K562 (cell line): Measurements from ENCODE around the gene ARFGEF2. TPM values are rescaled to one million over a fixed set of nuclear protein-coding genes. Genes with fewer than 3 reads are reported as not detected.

ENCODE experiments used
- ATAC-seq: fragments of 200-7000 bp; cut with Tn5 transposase; 3 replicates; pipeline ENCODE4 v1.9.1; 2020; ENCODE audit warnings: moderate library complexity
- BruUV-seq: library from RNA; stranded (reverse); fragments of 400-500 nt; replicated peaks from 2 replicates; lab custom pipeline; 2021; lab: Mats Ljungman, UMichigan
- CTCF ChIA-PET: fragments of 300-600 bp; formaldehyde crosslinking; extraction: SDS; loops from one replicate; lab custom pipeline; 2021; ENCODE audit warnings: low intra/inter-chr PET ratio; lab: Yijun Ruan, JAX
- POLR2A ChIA-PET: fragments of 300-600, 350-650 bp; sonication (Branson Sonifier 250); formaldehyde crosslinking; extraction: SDS; loops from one replicate; lab custom pipeline; 2021; ENCODE audit warnings: antibody characterized with exemption, inconsistent platforms; lab: Yijun Ruan, JAX
- DNase-seq, 4 experiments: peaks; one replicate each; pipeline versions ENCODE4 v3.0.0 to v3.0.0-alpha.2; 2011 to 2018; ENCODE audit warnings: low spot score in 3 of 4, mixed read lengths in 3 of 4; ENCODE audit errors: extremely low read depth in 1 of 4
- FAIRE-seq: peaks from 2 replicates; lab custom pipeline; 2011; peaks lifted over from hg19 to GRCh38; lab: Jason Lieb, UNC
- H2AFZ ChIP-seq: 2 replicates; pipeline ENCODE4 v1.6.0; 2011; ENCODE audit warnings: low read depth, low read length, control low read depth, inconsistent platforms
- H3K27ac ChIP-seq: fragments of 200-600 bp; 3 replicates; pipeline ENCODE4 v1.8.0; 2011; ENCODE audit warnings: low read depth, mild to moderate bottlenecking, control low read depth, inconsistent platforms, low read length, moderate library complexity, mixed read lengths; ENCODE audit errors: extremely low read depth
- H3K27me3 ChIP-seq, 2 experiments: fragments of 300-600 bp in 1 of 2; 2 replicates in 1 of 2; 3 replicates in 1 of 2; pipeline versions ENCODE4 v1.6.0 to v1.8.0; 2011; ENCODE audit warnings: inconsistent platforms in 2 of 2, low read length in 2 of 2, mild to moderate bottlenecking in 1 of 2, mixed read lengths in 1 of 2, moderate library complexity in 1 of 2; ENCODE audit not compliant: control insufficient read depth in 2 of 2, insufficient read depth in 2 of 2
- H3K36me3 ChIP-seq: fragments of 300-600 bp; 3 replicates; pipeline ENCODE4 v1.8.0; 2011; ENCODE audit warnings: mild to moderate bottlenecking, low read length, inconsistent platforms; ENCODE audit not compliant: control insufficient read depth, insufficient read depth
- H3K4me1 ChIP-seq, 2 experiments: fragments of 200-600 bp in 1 of 2; replicated peaks in 1 of 2; 2 replicates in 1 of 2; 3 replicates in 1 of 2; pipeline versions ENCODE4 v1.5.1 to v1.8.0; 2011; ENCODE audit warnings: inconsistent platforms in 2 of 2, low read length in 2 of 2, mild to moderate bottlenecking in 1 of 2, mixed read lengths in 1 of 2, moderate library complexity in 1 of 2; ENCODE audit not compliant: control insufficient read depth in 2 of 2, insufficient read depth in 2 of 2
- H3K4me2 ChIP-seq: 2 replicates; pipeline ENCODE4 v1.6.1; 2011; ENCODE audit warnings: low read length, control low read depth, inconsistent platforms, mixed read lengths; ENCODE audit not compliant: insufficient read depth
- H3K4me3 ChIP-seq: fragments of 200-600 bp; sonication (generic), shearing (Covaris generic); 2 replicates; pipeline ENCODE4 v1.5.1; 2016; ENCODE audit warnings: control low read depth, inconsistent platforms
- H3K79me2 ChIP-seq: fragments of 200-600 bp; 3 replicates; pipeline ENCODE4 v1.8.0; 2011; ENCODE audit warnings: low read length, inconsistent platforms; ENCODE audit not compliant: control insufficient read depth, insufficient read depth
- H3K9ac ChIP-seq, 2 experiments: 2 replicates each; pipeline versions ENCODE4 v1.6.0 to v1.6.1; 2011; ENCODE audit warnings: low read depth in 2 of 2, low read length in 2 of 2, control low read depth in 1 of 2, inconsistent platforms in 1 of 2, mild to moderate bottlenecking in 1 of 2, mixed read lengths in 1 of 2; ENCODE audit not compliant: insufficient read depth in 1 of 2
- H3K9me1 ChIP-seq: one replicate; pipeline ENCODE4 v1.6.0; 2011; ENCODE audit warnings: inconsistent platforms, mild to moderate bottlenecking, low read length, moderate library complexity; ENCODE audit not compliant: control insufficient read depth, insufficient read depth
- H3K9me3 ChIP-seq: replicated peaks from 2 replicates; pipeline ENCODE4 v1.5.1; 2011; ENCODE audit warnings: low read depth, low read length, inconsistent platforms; ENCODE audit not compliant: control insufficient read depth, insufficient read depth
- H4K20me1 ChIP-seq: replicated peaks from 2 replicates; pipeline ENCODE4 v1.6.1; 2011; ENCODE audit warnings: low read length, inconsistent platforms, mixed read lengths; ENCODE audit not compliant: control insufficient read depth, insufficient read depth
- COPS2 ChIP-seq: fragments of 450-650 bp; conservative IDR thresholded peaks from 2 replicates; pipeline ENCODE4 v1.6.1; 2016; ENCODE audit warnings: mild to moderate bottlenecking, moderate library complexity
- ZNF449 ChIP-seq: fragments of 250-450 bp; sonication (Bioruptor Pico); IDR thresholded peaks from 2 replicates; pipeline ENCODE4 v1.8.0; 2022; ENCODE audit warnings: moderate library complexity, mild to moderate bottlenecking, inconsistent platforms
- WGBS: fragments of 100-300 bp; shearing (Covaris generic); methylation state at CpG from one replicate; pipeline ENCODE4 v1.1.6; 2016; ENCODE audit warnings: low coverage, mixed read lengths; ENCODE audit not compliant: insufficient coverage; ENCODE audit errors: missing lambda C conversion rate; 5-methylcytosine and 5-hydroxymethylcytosine counted together
- in situ Hi-C: fragments of 300-500 bp; cut with MboI; formaldehyde crosslinking; loops from 4 replicates; pipeline ENCODE4 v1.15.0; 2018; ENCODE audit warnings: inconsistent platforms, mixed read lengths
- intact Hi-C: fragments of 100-400 bp; cut with micrococcal nuclease; formaldehyde crosslinking; loops from 2 replicates; pipeline ENCODE4 v1.14.2; 2022
- polyA plus RNA-seq, 8 experiments: library from polyadenylated mRNA; depleted of rRNA in 4 of 8; stranded (reverse) in 5 of 8; unstranded in 3 of 8; fragments of >200 nt; fragmentation: Nextera tagmentation in 2 of 8; fragmentation: Illumina TruSeq in 1 of 8; extraction: Ambion mirVana in 2 of 8; extraction: Trizol in 1 of 8; gene quantifications; 2 replicates each; pipeline versions ENCODE4 v1.2.1 to v1.2.3, GENCODE V29; 2011 to 2014; ENCODE audit warnings: inconsistent platforms in 1 of 8, missing spikeins in 1 of 8
- total RNA-seq, 7 experiments: library from RNA; depleted of rRNA in 6 of 7; stranded (reverse); fragments of >200 nt in 6 of 7; fragmentation: Illumina TruSeq in 2 of 7; extraction: Trizol in 2 of 7; gene quantifications; 2 replicates each; pipeline versions ENCODE4 v1.2.1 to v1.2.3, GENCODE V29; 2011 to 2021; ENCODE audit warnings: low replicate concordance in 1 of 7

ARFGEF2 gene
- total and polyA plus RNA-seq, 9 of the 15 experiments (the other 6 are each of a cell fraction or from before 2014, with no cell fraction given), result 4.2 to 18.8 (median 13.7) TPM

- no peak for TF ChIP-seq COPS2
- TF ChIP-seq ZNF449 (CRISPR knock-in tag), result no peak
- H3K4me1 ChIP-seq, result peaks cover 22 to 38% of the 10 kb centered on the region in 2 experiments
- intact Hi-C loops (no loop called here), in situ Hi-C loops (no loop called here)
- DNase-seq (no peak), ATAC-seq (no peak), FAIRE-seq (no peak)
- peaks cover 84% of the 10 kb centered on the region for H3K79me2 ChIP-seq
- no peaks in the 10 kb centered on the region for H3K27me3 ChIP-seq
- BruUV-seq, result no TSS peak
- peaks cover 3% of the 10 kb centered on the region; the same call in 2 of the 3 replicates for H3K36me3 ChIP-seq
- POLR2A ChIA-PET, result interaction anchor here (0.7 to 1.6 kb wide), 3 partner anchors 9 to 1198 kb away, joined by 3 to 7 read pairs (median 3); no protein-coding TSS in a partner anchor
- no peak overlapping the region for H3K4me3 ChIP-seq
- H3K9me1 ChIP-seq, result no peaks in the 10 kb centered on the region
- CTCF ChIA-PET, result no interaction called here
- 69% methylated on average over 3 of the region's 3 CpGs for WGBS
- H3K4me2 ChIP-seq, result no peak overlapping the region
- H3K27ac ChIP-seq, result no peak overlapping the region
- no peak overlapping the region for H2AFZ ChIP-seq
- no peaks in the 10 kb centered on the region for H3K9me3 ChIP-seq
- no peak overlapping the region for H3K9ac ChIP-seq
- peaks cover 14% of the 10 kb centered on the region for H4K20me1 ChIP-seq
Measured at GRCh38 chr20:48928832-48929725, 7.6 kb downstream of the ARFGEF2 start.
